SH-SY5Y (cell line): Measurements from ENCODE around the gene CZIB.

Experiments
- GATA2 ChIP-seq: IDR thresholded peaks from 2 replicates; pipeline ENCODE4 v1.6.1; 2011; ENCODE audit warnings: mild to moderate bottlenecking, low read depth, low read length
- GATA3 ChIP-seq: IDR thresholded peaks from 2 replicates; pipeline ENCODE4 v1.6.1; 2011; ENCODE audit warnings: low read depth, mild to moderate bottlenecking, low read length, moderate library complexity

DNA sequence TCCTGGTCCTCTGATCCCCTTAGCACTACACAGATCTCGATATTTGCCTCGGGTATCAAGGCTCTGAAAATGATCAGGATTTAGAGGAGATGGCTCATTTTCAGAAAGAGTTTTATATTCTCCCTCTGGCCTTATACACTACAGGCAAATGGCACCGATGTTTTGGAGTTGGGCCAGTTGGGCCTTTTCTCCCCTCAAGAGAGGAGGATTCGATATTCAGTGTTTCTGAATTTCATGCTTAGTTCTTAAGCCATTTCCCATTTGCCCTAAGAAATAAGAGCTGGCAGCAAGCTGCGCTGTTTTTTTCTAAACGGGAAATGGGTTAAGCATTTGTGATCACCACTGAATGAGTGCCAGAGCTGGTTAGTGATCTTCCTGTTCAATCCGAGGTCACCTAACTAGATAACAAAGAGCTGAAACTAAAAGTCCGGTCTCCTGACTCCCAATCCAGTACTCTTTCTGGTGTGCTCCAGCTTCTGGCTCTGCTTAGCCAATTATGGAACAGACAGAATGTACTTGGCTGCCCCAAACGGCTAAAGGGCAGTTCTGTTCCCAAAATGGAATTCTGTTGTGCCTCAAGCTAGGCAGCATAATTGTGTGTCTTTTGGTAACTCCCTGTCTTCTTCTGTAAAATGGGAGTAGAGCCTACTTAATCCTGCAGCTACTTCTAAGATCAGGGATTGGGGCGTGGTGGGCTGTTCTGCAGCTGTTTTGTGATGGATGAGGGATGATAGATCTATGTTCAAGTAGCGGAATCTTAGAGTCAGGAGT is 25.0 kb downstream of the CZIB start:
- TF ChIP-seq GATA2 = no peak
- no peak for TF ChIP-seq GATA3
